Esophagus muscularis mucosa (tissue), 4 donors: ENCODE data around the gene MSL2. TPM values are rescaled to one million over a fixed set of nuclear protein-coding genes. Genes with fewer than 3 reads are reported as not detected.

Experiments
- DNase-seq: peaks from one replicate; pipeline ENCODE4 v3.0.0-alpha.2; 2017; ENCODE audit errors: extremely low spot score
- H3K27ac ChIP-seq, 4 donors: fragments of 200-600 bp; sonication (generic); replicated peaks in 1 of 4; 1 replicate in 3 of 4; 2 replicates in 1 of 4; pipeline ENCODE4 v1.5.1; 2016 to 2019; ENCODE audit warnings: mild to moderate bottlenecking in 1 of 4
- H3K27me3 ChIP-seq, 4 donors: fragments of 200-600 bp; sonication (generic); one replicate each; pipeline versions ENCODE4 v1.5.1 to v1.6.0; 2016 to 2019
- H3K36me3 ChIP-seq, 4 donors: fragments of 200-600 bp; sonication (generic); one replicate each; pipeline ENCODE4 v1.5.1; 2016 to 2019
- H3K4me1 ChIP-seq, 4 donors: fragments of 200-600 bp; sonication (generic); one replicate each; pipeline ENCODE4 v1.5.1; 2016 to 2019
- H3K4me3 ChIP-seq, 4 donors: fragments of 200-600 bp; sonication (generic); 1 replicate in 2 of 4; 2 replicates in 2 of 4; pipeline ENCODE4 v1.5.1; 2016 to 2019; ENCODE audit warnings: mild to moderate bottlenecking in 4 of 4, moderate library complexity in 1 of 4
- H3K9me3 ChIP-seq, 4 donors: fragments of 200-600 bp; sonication (generic); 1 replicate in 3 of 4; 2 replicates in 1 of 4; pipeline ENCODE4 v1.5.1; 2016 to 2019
- EP300 ChIP-seq: sonication (generic); formaldehyde crosslinking; IDR thresholded peaks from one replicate; pipeline ENCODE4 v1.6.1; 2017; ENCODE audit warnings: antibody characterized with exemption
- POLR2A ChIP-seq: fragments of 450-650 bp; IDR thresholded peaks from one replicate; pipeline ENCODE4 v1.6.1; 2017; ENCODE audit warnings: antibody characterized with exemption, moderate library complexity, mild to moderate bottlenecking, low read depth
- POLR2AphosphoS5 ChIP-seq, 2 donors: sonication (generic); formaldehyde crosslinking; IDR thresholded peaks; one replicate each; pipeline ENCODE4 v1.6.1; 2017; ENCODE audit warnings: antibody characterized with exemption in 2 of 2
- WGBS: methylation state at CpG from one replicate; pipeline ENCODE4 v1.1.5; 2018; 5-methylcytosine and 5-hydroxymethylcytosine counted together
- intact Hi-C: fragments of 100-400 bp; cut with DNase I; formaldehyde crosslinking; loops from one replicate; pipeline ENCODE4 v1.15.1; 2023
- total RNA-seq, 4 donors: library from RNA; depleted of rRNA; stranded (reverse); fragments of >200 nt; gene quantifications; one replicate each; pipeline versions ENCODE4 v1.1.0 to v1.2.1, GENCODE V29; 2016
- TF ChIP-seq, protein P1 (sequence below), 3 experiments: fragments of 200-600 bp in 2 of 3; fragments of 450-650 bp in 1 of 3; sonication (generic) in 2 of 3; IDR thresholded peaks; one replicate each; pipeline ENCODE4 v1.5.1; 2017 to 2019; ENCODE audit warnings: antibody characterized with exemption in 3 of 3, mild to moderate bottlenecking in 2 of 3, moderate library complexity in 1 of 3

MSL2 gene
- total RNA-seq, 4 donors from 2014 or later, result 18.7 to 25.3 (median 23.5) TPM

DNA sequence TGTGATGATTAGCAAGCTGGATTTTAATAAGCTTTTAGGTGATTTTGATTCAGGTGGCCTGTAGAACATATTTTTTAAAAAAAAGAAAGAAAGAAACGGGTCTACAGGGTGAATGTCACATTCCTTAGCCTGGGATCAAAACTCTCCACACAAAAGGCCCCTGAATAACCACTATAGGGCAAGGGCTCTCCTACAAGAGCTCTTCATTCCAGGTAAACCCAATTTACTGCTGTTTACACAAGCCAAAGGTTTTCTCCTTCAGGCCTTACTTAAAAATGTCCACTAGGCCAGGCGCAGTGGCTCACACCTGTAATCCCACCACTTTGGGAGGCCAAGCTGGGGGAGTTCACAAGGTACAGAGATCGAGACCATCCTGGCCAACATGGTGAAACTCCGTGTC is 8.3 kb downstream of the MSL2 start:
- no peak for TF ChIP-seq POLR2AphosphoS5 (IDR thresholded peaks at IDR 0.05)
- no peak for TF ChIP-seq EP300
- TF ChIP-seq POLR2A, result no peak
- TF ChIP-seq, protein P1, sequence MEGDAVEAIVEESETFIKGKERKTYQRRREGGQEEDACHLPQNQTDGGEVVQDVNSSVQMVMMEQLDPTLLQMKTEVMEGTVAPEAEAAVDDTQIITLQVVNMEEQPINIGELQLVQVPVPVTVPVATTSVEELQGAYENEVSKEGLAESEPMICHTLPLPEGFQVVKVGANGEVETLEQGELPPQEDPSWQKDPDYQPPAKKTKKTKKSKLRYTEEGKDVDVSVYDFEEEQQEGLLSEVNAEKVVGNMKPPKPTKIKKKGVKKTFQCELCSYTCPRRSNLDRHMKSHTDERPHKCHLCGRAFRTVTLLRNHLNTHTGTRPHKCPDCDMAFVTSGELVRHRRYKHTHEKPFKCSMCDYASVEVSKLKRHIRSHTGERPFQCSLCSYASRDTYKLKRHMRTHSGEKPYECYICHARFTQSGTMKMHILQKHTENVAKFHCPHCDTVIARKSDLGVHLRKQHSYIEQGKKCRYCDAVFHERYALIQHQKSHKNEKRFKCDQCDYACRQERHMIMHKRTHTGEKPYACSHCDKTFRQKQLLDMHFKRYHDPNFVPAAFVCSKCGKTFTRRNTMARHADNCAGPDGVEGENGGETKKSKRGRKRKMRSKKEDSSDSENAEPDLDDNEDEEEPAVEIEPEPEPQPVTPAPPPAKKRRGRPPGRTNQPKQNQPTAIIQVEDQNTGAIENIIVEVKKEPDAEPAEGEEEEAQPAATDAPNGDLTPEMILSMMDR (IDR thresholded peaks at IDR 0.05), result no peak
- Histone ChIP-seq H3K27ac (no peak overlapping the region), H3K9me3 (no peaks in the 10 kb centered on the region), H3K36me3 (no peaks in the 10 kb centered on the region), H3K4me3 (no peak overlapping the region), H3K27me3 (no peaks in the 10 kb centered on the region), H3K4me1 (peaks cover 64 to 98% (median 93%) of the 10 kb centered on the region in 4 donors)
- DNase-seq, result no peak
- WGBS, result 82% methylated on average over 4 of the region's 4 CpGs
- intact Hi-C loops, result no loop called here

DNA sequence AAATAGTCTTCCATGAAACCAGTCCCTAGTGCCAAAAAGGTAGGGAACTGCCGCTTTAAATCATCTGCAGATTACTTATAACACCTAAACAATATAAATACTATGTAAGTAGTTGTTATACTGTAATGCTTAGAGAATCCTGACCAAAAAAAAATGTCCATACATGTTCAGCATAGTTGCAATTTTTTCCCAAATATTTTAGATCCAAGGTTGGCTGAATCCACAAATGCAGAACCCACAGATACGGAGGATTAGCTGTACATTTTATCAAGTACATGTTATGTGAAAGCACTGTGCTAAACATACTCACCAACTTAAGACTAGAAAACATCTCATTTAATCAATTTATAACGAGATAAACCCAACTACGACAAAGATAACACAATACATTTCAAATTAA is 9.3 kb downstream of the MSL2 start:
- Histone ChIP-seq H3K27me3 (no peaks in the 10 kb centered on the region), H3K9me3 (no peaks in the 10 kb centered on the region), H3K36me3 (no peaks in the 10 kb centered on the region), H3K4me3 (no peak overlapping the region), H3K27ac (no peak overlapping the region), H3K4me1 (peaks cover 56 to 98% (median 93%) of the 10 kb centered on the region in 4 donors)
- TF ChIP-seq POLR2A, result no peak
- no peak for TF ChIP-seq POLR2AphosphoS5 (IDR thresholded peaks at IDR 0.05)
- no peak for TF ChIP-seq EP300
- TF ChIP-seq, protein P1 (IDR thresholded peaks at IDR 0.05), result no peak
- no peak for DNase-seq
- 71% methylated on average over 4 of the region's 4 CpGs for WGBS
- intact Hi-C loops, result no loop called here

DNA sequence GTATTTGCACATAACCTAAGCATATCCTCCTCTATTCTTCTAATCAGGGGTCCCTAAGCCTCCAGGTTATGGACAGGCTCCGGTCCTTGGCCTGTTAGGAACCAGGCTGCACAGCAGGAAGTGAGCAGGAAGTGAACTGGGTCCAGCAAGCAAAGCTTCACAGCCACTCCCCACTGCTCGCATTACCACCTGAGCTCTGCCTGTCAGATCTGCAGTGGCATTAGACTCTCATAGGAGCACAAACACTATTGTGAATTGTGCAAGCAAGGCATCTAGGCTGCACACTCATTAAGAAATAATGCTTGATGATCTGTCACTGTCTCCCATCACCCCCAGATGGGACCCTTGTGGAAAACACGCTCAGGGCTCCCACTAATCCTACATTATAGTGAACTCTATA is 9.8 kb downstream of the MSL2 start:
- Histone ChIP-seq H3K9me3 (no peaks in the 10 kb centered on the region), H3K4me1 (peaks cover 53 to 98% (median 92%) of the 10 kb centered on the region in 4 donors), H3K36me3 (no peaks in the 10 kb centered on the region), H3K27me3 (no peaks in the 10 kb centered on the region), H3K27ac (no peak overlapping the region), H3K4me3 (no peak overlapping the region)
- intact Hi-C loops, result no loop called here
- WGBS, result 58% methylated on average over 3 of the region's 3 CpGs
- no peak for TF ChIP-seq POLR2AphosphoS5 (IDR thresholded peaks at IDR 0.05)
- TF ChIP-seq, protein P1 (IDR thresholded peaks at IDR 0.05), result no peak
- DNase-seq, result no peak

DNA sequence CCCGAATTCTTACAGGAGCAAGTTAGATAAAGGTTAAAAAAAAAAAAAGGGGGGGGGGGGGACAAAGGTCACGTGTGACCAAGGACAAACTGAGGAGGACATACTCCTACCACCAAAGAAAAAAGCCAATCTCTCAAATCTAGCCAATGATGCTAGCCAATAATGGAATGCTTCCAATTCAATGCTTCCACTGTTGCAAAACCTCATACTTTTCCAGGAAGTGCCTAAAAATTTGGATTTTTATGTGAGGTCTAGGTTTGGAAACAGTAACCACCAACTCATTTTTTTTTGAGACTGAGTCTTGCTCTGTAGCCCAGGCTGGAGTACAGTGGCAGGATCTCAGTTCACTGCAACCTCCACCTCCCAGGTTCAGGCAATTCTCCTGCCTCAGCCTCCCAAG is 11.4 kb downstream of the MSL2 start:
- Histone ChIP-seq H3K4me3 (no peak overlapping the region), H3K36me3 (no peaks in the 10 kb centered on the region), H3K9me3 (no peaks in the 10 kb centered on the region), H3K4me1 (peaks cover 54 to 98% (median 90%) of the 10 kb centered on the region in 4 donors), H3K27ac (no peak overlapping the region), H3K27me3 (no peaks in the 10 kb centered on the region)
- intact Hi-C loops, result no loop called here
- TF ChIP-seq, protein P1 (IDR thresholded peaks at IDR 0.05), result no peak
- TF ChIP-seq POLR2AphosphoS5 (IDR thresholded peaks at IDR 0.05), result no peak
- no peak for TF ChIP-seq POLR2A
- no peak for TF ChIP-seq EP300
- WGBS, result 67% methylated on average over 2 of the region's 2 CpGs
- DNase-seq, result no peak

DNA sequence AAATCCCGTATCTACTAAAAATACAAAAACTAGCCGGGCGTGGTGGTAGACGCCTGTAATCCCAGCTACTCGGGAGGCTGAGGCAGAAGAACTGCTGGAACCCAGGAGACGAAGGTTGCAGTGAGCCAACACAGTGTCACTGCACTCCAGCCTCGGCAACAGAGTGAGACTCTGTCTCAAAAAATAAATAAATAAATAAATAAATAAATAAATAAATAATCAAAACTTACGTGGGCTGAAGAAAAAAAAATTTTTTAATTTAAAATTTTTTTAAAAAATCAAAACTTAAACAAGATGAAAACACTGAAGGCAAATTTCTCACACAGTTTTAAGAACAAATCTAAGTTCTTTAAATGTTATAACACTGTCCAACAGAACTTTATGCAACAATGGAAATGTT is 14.4 kb downstream of the MSL2 start:
- intact Hi-C loops, result no loop called here
- WGBS, result 89% methylated on average over 8 of the region's 8 CpGs
- no peak overlapping the region for H3K27ac ChIP-seq
- no peaks in the 10 kb centered on the region for H3K9me3 ChIP-seq
- no peaks in the 10 kb centered on the region for H3K27me3 ChIP-seq
- TF ChIP-seq POLR2A, result no peak
- TF ChIP-seq POLR2AphosphoS5 (IDR thresholded peaks at IDR 0.05), result no peak
- TF ChIP-seq, protein P1 (IDR thresholded peaks at IDR 0.05), result no peak
- DNase-seq, result no peak
- peaks cover 42 to 98% (median 88%) of the 10 kb centered on the region in 4 donors for H3K4me1 ChIP-seq
- no peak overlapping the region for H3K4me3 ChIP-seq
- no peaks in the 10 kb centered on the region for H3K36me3 ChIP-seq
